ENCODE results near the gene GATB. TPM values are rescaled to one million over a fixed set of nuclear protein-coding genes. Genes with fewer than 3 reads are reported as not detected.
A peak's percentile ranks its signal among the peaks of the same experiment; 100 is the strongest.

The GATB gene
- polyA plus RNA-seq, 3 donors, result 5.5 to 12.2 (median 9.0) TPM

DNA sequence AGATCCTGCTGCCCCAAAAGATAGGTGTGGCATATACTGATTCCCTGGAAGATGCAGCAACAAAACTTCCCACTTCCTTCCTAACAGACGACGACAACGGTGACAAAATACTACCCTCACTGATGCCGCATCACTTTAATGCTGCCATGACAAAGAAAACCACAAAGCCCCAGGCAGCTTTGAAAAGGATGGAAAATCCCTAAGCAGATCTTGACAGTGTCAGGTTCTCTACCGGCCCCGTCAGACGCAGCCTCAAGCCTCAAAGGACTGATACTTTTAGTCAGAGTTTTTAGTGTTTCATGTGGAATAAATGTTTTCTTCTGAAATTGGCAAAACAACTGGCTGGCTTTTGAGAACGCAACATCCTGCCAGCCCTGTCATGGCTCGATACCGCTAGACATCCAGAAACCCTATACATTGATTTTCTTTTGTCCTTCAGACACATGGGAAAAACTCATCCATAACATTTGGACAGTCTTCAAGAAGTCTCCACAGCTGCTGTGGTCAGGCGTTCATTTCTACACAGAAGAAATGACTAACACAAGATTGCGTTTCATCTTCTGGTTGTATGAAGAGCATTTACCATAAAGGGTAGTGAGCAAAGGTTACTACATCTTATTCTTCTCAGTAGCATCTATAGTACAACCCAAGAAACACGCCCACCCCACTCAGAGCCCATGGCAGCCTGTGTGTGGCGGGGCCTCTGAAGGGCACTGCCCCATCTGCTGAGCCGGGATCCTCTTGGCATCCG is 60.1 kb downstream of the GATB start:
- intact Hi-C loops (cut with micrococcal nuclease), result no loop called here
- Mint-ChIP-seq H3K9me3 (peaks cover 0 to 5% (median 0%) of the 10 kb centered on the region in 7 donors), H3K36me3 (peaks cover 54 to 59% of the 10 kb centered on the region in 2 donors), H3K4me1 (peaks cover 8% of the 10 kb centered on the region), H3K4me3 (no peak overlapping the region), H3K27me3 (ENCODE audit: low read depth in 3 of 3) (peaks cover 0 to 2% (median 0%) of the 10 kb centered on the region in 3 donors), H3K27ac (peak overlapping the region in 1 of 7 donors; percentile 21)
- Histone ChIP-seq H3K4me1 (ENCODE audit: control insufficient read depth in 1 of 2, insufficient read depth in 2 of 2, low read length in 2 of 2) (peaks cover 0 to 4% of the 10 kb centered on the region in 2 donors), H3K36me3 (replicated peaks in 1 of 2; ENCODE audit: control insufficient read depth in 1 of 2, insufficient read depth in 2 of 2, low read length in 2 of 2) (peaks cover 14 to 42% of the 10 kb centered on the region in 2 donors), H4K20me1 (ENCODE audit: insufficient read depth, low read length) (no peaks in the 10 kb centered on the region), H3K4me2 (replicated peaks; ENCODE audit: extremely low read depth, low read length, poor library complexity, severe bottlenecking) (no peak overlapping the region), H2AFZ (ENCODE audit: insufficient read depth, low read depth, low read length, poor library complexity, severe bottlenecking) (no peak overlapping the region), H3K9ac (ENCODE audit: insufficient read depth, low read length, poor library complexity, severe bottlenecking) (no peak overlapping the region), H3K27me3 (ENCODE audit: control insufficient read depth in 2 of 2, insufficient read depth in 2 of 2, low read length in 2 of 2) (no peaks in the 10 kb centered on the region), H3K9me3 (replicated peaks in 1 of 2; ENCODE audit: control insufficient read depth in 1 of 2, insufficient read depth in 1 of 2, low read length in 2 of 2) (no peaks in the 10 kb centered on the region), H3K79me2 (ENCODE audit: insufficient read depth, low read length) (no peaks in the 10 kb centered on the region), H3K4me3 (replicated peaks in 1 of 3; ENCODE audit: low read depth in 2 of 3, low read length in 3 of 3) (no peak overlapping the region), H3K27ac (ENCODE audit: low read depth in 1 of 2, low read length in 2 of 2) (no peak overlapping the region)
- no peak for DNase-seq
- TF ChIP-seq, protein P1, sequence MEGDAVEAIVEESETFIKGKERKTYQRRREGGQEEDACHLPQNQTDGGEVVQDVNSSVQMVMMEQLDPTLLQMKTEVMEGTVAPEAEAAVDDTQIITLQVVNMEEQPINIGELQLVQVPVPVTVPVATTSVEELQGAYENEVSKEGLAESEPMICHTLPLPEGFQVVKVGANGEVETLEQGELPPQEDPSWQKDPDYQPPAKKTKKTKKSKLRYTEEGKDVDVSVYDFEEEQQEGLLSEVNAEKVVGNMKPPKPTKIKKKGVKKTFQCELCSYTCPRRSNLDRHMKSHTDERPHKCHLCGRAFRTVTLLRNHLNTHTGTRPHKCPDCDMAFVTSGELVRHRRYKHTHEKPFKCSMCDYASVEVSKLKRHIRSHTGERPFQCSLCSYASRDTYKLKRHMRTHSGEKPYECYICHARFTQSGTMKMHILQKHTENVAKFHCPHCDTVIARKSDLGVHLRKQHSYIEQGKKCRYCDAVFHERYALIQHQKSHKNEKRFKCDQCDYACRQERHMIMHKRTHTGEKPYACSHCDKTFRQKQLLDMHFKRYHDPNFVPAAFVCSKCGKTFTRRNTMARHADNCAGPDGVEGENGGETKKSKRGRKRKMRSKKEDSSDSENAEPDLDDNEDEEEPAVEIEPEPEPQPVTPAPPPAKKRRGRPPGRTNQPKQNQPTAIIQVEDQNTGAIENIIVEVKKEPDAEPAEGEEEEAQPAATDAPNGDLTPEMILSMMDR (IDR thresholded peaks at IDR 0.05), result no peak
- 92% methylated on average over 13 of the region's 16 CpGs for WGBS (ENCODE audit: insufficient coverage)

DNA sequence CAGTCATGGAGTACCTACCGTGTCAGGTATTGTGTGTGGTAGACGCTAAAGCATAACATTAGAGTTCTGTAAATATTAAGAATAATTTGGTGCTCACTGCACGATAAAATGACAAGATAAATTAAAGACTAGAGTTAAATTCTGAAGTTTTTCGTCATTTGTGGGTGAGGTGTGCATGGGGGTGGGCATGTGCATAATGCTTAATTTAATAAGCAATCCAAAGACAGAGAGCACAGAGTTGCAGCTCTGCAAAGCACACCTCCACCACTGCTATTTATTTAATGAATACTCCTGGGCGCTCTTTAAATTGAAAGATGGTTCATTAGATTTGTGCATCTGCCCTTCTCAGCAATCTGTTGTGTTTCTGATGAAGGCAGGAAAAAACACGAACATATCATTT is 62.6 kb downstream of the GATB start:
- H3K36me3 Mint-ChIP-seq, result peaks cover 48 to 50% of the 10 kb centered on the region in 2 donors
- no peak overlapping the region for H3K4me3 Mint-ChIP-seq

More for the DNA sequence above, 62.6 kb downstream of the GATB start:
- Histone ChIP-seq H3K9ac (ENCODE audit: insufficient read depth, low read length, poor library complexity, severe bottlenecking) (no peak overlapping the region), H3K9me3 (replicated peaks in 1 of 2; ENCODE audit: control insufficient read depth in 1 of 2, insufficient read depth in 1 of 2, low read length in 2 of 2) (no peaks in the 10 kb centered on the region), H3K27ac (ENCODE audit: low read depth in 1 of 2, low read length in 2 of 2) (no peak overlapping the region), H4K20me1 (ENCODE audit: insufficient read depth, low read length) (no peaks in the 10 kb centered on the region), H3K79me2 (ENCODE audit: insufficient read depth, low read length) (no peaks in the 10 kb centered on the region), H3K4me2 (replicated peaks; ENCODE audit: extremely low read depth, low read length, poor library complexity, severe bottlenecking) (no peak overlapping the region), H2AFZ (ENCODE audit: insufficient read depth, low read depth, low read length, poor library complexity, severe bottlenecking) (no peak overlapping the region), H3K27me3 (ENCODE audit: control insufficient read depth in 2 of 2, insufficient read depth in 2 of 2, low read length in 2 of 2) (no peaks in the 10 kb centered on the region), H3K4me1 (ENCODE audit: control insufficient read depth in 1 of 2, insufficient read depth in 2 of 2, low read length in 2 of 2) (peaks cover 0 to 4% of the 10 kb centered on the region in 2 donors), H3K4me3 (replicated peaks in 1 of 3; ENCODE audit: low read depth in 2 of 3, low read length in 3 of 3) (no peak overlapping the region), H3K36me3 (replicated peaks in 1 of 2; ENCODE audit: control insufficient read depth in 1 of 2, insufficient read depth in 2 of 2, low read length in 2 of 2) (peaks cover 14 to 32% of the 10 kb centered on the region in 2 donors)
- TF ChIP-seq, protein P1 (IDR thresholded peaks at IDR 0.05), result no peak
- WGBS (ENCODE audit: insufficient coverage), result 100% methylated on average over 3 of the region's 6 CpGs
- no peak overlapping the region for H3K27ac Mint-ChIP-seq
- H3K27me3 Mint-ChIP-seq (ENCODE audit: low read depth in 3 of 3), result peaks cover 0 to 2% (median 0%) of the 10 kb centered on the region in 3 donors
- intact Hi-C loops (cut with micrococcal nuclease), result no loop called here
- H3K4me1 Mint-ChIP-seq, result peaks cover 8% of the 10 kb centered on the region
- H3K9me3 Mint-ChIP-seq, result peaks cover 0 to 5% (median 0%) of the 10 kb centered on the region in 7 donors
- DNase-seq, result no peak

Data from CD14-positive monocyte (primary cell).